Stimulated activated CD4-positive, alpha-beta T cell treated with anti-CD3 and anti-CD28 coated beads, Interleukin-15, amount 100 ng/mL, for 48 hours (primary cell): ENCODE data around the gene DPYSL3.

ENCODE experiments used
- DNase-seq, 2 donors: peaks; one replicate each; pipeline ENCODE4 v3.0.0-alpha.2; 2020; ENCODE audit warnings: low read depth in 2 of 2

DPYSL3 gene

DNA sequence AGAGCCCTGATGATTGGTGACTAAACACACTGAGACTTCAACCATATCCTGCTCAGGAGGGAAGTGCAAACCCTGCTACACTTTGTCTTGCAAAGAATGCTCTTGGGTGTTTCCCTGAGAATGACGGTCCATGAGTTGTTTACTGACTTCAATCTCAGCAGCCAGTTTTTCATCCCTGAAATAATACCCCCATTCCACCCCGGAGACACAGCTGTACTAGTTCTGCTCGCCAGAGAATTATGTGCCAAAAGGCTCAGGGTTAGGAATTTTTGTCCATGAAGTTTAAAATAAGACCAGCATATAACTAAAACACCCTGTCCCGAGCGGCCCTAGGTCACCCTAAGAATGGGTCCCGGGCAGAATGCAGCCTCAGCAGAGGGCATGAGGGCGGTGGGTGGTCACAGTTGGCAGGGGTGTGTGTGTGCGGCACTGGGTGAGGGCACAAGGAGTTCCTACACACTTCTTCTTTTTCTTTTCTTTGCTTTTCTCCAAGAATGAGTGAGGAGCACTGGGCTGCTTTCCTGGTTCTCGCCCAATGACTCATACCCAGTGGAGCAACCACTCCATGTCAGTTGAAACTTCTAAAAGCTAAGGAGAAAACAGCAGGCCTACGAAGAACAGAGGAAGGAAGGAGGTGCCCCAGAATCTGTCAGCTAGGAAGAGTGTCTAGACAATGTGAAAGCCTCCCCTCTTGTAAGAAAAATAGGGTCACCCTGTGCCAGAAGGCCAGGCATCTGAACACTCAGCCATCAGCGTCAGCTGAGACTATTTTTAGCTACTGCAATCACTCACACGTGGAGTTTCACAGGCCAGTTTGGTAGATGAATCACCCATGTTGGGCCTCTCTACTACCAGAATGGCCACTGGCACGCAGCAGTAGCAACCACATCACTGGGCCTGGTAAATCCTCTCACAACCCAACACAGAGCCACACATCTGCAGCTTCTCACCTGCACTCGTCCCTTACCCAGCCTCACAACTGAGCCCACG lies 105.9 kb downstream of the DPYSL3 start:
- DNase-seq, result no peak

DNA sequence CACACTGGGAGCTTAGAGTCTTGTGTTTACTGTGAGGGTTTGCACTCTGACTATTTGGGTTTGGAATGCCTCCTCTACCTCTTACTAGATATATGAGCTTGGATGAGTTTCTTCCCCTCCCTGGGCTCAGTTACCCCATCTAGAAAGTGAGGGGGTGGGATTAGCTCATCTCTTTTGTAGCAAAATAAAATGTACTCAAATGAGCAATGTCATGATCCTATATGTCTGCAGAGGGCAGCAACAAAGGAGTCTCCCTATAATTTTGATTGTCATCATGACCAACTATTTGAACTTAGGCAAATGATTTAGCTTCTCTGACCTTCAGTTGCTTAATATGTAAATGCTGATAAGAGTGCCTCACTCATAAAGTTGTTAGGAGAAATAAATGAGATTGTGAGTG lies 109.0 kb downstream of the DPYSL3 start:
- DNase-seq, result no peak

DNA sequence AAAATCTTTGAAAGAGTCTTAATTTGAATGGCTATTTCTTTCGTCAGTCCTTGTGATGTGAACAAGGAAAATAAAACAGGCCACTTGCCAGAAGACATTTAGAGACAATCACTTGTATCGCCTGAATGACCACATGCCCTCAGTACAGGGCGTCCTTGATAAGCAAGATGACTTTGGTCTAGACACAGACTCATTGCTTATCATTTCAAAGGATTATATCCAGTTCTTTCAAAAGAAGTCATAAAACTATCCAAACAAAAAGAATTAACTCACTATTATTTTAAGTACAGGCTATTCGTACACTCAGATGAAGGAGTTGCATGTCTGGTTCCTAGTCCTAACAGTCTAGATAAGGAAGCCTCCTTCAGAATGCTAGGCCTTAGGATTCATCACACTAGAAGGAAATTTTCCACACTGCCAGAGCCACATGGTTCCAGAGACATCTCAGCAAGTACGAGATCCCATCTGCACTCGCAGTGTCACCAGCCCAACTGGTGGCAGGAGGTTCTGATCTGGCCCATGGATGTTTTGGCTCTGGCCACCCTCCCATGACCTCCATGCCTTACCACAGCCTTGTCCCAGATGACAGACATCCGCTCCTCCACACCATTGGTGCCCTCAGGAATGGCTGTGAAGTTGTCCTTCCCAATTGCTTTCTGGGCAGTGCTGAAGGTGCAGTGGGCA lies 109.6 kb downstream of the DPYSL3 start:
- no peak for DNase-seq

DNA sequence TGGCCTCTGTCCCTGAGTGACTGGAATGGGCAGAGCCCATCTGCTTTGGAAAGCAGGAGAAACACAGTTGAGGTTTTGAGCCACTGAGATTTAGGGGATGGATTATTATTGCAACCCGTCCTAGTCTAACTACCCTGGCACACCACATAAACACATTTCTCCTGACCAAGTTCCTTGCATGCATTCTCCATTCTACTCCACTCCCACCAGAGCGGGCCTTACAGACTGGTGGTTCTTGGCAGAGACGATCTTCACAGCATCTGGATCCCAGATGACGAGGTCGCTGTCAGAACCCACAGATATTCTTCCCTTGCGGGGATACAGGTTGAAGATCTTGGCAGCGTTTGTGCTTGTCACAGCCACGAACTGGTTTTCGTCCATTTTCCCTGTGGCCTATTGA lies 111.0 kb downstream of the DPYSL3 start:
- no peak for DNase-seq

DNA sequence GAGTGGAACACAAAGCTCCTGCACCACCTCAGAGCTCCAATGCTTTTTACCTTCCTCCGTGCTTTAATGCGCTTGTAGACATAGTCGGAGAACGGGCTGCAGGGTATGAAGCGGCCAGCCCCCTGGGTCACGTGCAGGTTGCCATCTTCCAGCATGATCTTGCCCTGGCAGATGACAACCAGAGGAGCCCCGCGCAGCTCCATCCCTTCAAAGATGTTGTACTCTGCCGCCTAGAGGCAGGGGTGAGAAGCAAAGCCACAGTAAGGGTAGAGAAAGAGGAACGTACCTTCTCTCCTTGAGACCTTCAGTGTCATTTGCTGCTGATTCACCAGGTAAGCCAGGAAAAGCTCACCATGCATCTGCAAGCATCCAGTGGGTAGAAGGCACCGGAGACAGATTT lies 112.3 kb downstream of the DPYSL3 start:
- DNase-seq, result no peak

DNA sequence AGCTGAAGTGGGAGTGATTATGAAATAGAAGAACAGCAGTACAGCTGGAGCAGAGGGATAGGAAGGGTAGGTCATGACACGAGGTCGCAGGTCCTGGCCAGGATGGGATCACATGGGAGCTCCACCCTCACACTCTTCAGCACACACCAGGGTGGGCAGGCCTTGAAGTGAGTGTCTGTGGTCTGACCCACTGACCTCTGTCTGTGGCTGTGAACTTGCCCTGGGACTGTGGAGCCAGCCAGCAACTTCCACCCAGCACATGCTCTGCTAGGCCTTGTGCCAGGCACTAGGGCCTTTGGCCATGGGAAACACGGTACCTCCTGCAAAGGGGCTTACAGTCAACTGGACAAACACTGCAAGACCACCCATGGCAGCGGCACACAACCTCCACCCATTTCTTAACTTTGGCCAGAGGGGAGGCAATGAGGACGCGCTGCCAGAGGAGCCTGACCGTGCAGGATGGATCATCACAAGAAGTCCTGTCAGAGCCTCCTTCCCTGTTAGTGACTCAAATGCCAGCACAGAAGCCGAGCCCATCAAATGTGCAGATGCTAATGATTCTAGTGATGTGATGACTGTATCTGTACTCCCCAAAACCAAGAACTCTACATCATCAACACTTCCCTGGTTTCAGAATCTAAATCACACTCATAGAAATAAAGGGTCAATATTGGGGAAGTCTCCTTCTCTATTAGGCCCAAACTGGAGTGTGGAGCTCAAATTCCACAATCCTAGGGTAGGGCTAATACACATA lies 113.6 kb downstream of the DPYSL3 start:
- DNase-seq, result no peak

DNA sequence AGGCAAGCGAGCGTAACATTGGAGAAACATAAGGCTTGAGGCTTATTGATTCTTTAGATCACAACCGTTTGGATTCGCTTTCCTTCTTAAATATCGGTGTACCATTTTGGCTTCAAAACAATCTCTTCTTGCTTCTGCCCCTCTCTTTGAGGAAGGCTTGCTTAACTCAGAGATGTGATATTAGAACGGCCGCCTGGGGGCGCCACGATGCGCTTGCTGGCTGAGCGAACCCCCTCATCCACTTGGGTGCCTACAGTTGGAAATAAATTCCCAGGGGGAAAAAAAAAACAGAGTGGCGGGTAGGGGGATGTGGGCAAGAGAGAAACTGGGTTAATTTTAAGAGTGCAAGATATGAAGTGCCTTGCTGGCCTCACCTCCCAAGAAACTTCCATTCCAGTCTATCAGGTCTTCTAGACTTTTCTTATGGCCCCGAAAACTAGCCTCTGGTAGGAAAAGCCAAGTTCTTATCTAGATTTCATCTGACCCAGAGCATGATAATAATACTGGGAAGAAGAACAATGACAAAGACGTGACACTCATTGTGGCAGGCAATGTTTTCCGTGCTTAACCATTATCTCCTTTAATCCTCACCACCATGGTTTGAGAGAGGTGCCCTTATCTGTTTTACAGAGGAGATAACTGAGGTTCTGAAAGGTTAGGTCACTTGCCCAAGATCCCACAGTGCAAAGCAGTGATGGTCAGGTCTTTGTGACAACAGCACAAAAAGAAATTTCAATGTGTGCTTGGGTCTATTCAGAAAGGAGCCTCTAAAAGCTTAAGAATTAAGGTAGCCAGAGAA lies 115.8 kb downstream of the DPYSL3 start:
- DNase-seq, result no peak

DNA sequence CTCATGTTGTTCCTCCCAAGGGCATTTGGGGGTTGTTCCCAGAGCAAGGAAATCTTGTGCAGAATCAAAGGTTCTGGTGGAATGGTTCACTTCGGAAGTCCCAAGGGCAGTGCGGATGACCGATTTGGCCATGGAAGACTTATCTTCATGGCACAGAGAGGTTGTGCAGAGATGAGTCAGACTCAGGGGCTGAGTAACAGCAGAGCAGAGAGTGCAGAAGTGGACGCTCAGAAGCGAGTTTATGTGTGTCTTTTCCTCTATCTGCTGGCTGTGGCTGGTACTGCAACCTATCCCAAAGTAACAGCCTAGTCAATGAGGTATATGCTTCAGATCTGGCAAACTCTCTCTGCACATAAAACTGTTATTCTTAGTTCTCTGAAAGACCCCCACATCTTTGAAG lies 118.1 kb downstream of the DPYSL3 start:
- no peak for DNase-seq

DNA sequence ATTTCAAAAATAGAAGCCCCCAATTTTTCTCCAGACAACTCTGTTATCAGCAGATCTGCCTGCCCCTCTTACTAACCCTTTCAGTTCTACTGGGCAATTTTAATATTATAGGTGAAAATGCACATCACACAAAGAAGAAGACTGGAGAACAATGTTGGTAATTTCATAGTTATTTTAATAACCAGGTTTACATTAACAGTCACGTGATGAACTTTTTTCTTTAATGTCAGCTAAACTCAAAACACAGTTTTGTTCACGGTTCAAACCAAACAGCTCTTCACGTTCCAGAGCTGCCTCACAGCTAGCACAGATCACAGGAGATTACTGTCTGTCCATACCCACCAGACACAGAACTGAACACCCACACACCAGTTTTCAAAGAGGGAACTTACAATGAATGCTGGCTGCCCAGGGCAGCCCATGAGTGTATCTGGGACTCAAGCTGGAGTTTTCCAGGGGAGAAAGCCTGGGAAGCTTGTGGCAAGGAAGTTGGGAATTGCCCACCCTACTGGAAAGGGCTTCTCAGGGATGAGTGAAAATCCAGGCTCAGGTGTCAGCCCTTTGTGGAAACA lies 119.1 kb downstream of the DPYSL3 start:
- DNase-seq, result no peak

DNA sequence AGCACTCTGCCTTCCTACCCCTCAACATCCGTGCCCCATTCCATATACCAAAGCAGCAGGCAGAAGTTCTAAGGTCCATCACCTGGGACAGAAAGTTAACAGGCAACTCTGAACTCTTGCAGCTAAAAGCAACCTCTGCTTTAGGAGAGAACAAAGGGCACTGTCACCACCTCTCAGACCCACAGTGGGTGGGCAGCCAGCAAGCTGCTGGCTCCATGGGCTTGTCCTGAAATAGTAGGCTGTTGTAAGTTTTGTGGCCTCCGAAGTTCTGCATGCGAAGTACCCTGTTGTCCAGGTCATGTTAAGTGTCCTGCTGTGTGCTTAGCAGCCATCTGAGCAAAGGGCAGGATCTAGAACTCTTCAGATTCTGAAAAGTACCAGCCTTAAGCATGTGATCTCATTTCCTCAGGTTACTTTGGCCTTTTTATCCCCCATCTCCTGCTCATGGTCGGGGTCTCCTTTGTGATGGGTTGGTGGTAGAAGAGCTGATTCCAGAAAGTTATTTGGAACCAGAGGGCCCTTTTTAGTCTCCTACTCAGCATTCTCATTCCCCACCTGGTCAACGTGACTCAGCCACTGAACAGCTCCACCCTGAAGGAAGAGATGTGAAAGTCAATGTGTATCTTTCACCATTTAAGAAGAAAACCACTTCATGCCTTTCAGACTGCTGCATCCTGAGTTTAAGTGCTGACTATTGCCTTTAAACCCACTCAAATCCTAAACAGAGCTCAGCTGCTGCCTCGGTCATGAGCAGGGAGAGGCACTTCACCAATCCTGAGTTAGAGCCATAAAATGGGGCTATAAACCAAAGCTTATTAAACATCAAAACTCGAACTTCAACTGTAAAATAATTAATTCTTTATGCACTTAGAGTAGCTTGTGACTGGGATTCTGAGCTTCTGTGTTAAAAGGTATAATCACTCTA lies 121.4 kb downstream of the DPYSL3 start:
- DNase-seq, result no peak

DNA sequence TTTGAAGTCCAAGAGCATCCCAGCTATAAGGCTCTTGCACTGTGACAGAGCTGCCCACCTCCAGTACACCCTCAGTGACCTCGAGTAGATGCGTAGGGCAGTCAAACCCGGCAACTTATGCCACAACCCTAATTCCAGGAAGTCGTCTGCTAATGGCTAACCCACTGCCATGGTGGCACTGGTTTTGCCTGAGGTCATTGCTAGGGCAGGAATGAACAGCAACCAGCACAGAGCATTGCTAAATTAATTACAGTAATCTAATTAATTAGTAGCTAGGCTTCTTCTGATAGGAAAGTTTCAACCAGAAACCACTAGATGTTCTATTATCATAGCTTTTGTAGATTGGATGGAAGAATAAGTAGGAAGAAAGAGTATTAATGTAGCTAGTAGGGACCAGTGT lies 122.8 kb downstream of the DPYSL3 start:
- no peak for DNase-seq

DNA sequence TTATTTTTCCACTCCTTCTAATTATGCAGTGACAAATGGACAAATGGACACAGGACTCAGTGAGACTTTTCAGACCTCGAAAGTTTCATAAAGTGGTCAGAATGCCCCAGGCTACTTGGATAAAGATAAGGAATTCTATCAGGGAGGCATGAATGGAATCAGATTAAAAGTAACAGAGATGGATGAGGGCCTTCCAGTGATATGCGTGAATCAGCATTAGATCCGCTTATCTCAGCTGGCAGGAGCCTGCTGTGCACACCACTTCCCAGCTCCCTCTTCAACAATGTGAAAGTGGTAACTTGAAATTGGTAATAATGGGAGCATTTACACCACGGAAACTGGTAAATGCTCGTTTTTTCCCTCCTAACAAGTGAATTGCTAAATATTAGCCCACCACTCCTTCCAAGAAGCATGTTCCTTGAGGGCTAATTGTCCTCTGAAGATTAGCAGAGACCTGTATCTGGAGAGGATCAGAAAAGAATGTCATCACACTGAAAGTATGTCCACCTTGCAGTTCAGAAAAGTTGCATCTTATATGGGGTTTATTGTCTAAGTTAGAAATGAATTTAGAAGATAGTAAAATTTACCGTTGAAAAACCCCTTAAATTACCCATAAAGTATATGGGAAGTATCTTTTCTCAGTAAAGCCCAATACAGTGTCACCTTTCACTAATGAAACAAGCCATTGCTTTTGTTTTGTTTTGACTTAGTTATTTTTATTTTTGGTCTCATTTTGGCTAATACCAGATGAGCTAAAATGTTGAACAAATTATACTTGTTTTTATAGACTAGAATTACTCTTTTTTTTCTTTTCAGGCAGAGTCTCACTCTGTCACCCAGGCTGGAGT lies 125.3 kb downstream of the DPYSL3 start:
- no peak for DNase-seq

DNA sequence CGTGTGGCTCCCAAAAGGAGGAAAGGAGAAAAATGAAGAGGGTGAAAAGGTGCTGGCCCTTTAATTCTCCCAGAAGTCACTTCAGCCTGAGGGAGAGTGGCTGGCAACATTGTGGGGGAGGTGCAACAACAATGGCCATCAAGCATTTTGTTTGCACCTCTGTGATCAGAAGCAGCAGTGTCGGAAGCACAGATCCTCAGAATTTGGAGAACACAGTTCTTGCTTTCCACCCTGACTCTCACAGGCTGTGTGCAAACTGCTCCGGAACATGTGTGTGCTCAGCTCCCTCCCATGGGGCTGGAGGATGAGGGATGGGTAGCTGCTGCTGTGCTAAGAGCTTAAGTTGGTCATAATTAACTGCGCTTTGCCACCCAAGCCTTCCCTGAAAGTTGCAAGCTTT lies 127.1 kb downstream of the DPYSL3 start:
- DNase-seq, result no peak

DNA sequence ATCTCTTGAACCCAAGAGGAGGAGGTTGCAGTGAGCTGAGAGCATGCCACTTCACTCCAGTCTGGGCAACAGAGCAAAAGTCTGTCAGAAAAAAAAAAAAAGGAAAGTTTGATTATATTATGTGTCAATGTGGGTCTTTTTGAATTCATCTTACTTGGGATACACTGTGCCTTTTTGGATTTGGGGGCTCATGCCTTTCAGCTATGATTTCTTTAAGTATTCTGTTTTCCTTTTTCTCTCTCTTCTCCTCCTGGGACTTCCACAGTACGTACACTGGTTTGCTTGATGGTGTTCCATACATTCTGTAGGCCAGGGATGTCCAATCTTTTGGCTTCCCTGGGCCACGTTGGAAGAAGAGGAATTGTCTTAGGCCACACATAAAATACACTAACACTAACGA lies 128.3 kb downstream of the DPYSL3 start:
- DNase-seq, result no peak

DNA sequence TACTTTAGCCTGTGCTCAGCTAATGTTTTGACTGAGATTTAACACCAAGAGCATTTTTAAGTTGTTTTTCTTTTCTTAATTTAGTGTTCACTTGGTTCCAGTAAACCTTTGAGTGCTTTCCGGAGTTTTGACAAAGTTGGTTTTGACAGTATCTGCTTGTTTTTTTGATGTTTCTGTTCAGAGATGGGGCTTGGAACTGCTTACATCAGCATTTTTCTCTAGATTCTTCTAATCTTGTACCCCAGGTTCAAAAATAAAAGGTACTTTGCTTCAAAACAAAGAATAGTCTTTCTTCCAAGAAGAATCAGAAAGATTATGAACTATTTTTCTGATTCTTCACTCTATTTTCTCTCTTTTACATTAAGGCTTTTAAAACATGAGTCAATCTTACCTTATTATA lies 132.2 kb downstream of the DPYSL3 start:
- DNase-seq, result no peak

DNA sequence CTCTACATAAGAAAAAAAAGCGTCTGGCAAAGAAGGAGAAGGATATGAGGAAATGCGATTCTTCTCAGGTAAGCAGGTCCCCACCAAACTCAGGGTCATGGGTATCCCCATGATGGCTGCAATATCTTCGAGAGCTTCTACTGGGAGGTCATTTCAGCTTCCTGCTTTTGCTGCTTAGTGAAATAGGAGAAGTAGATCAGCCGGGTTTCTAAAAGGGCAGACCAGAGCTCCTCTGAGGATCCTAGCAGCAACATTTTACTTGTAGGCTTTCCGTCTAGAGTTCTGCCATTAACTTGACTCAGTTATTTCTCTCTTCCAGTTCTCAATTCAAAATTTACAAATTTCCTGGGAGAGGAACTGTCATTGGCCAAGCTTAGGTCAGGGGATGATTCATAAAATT lies 134.7 kb downstream of the DPYSL3 start:
- no peak for DNase-seq

DNA sequence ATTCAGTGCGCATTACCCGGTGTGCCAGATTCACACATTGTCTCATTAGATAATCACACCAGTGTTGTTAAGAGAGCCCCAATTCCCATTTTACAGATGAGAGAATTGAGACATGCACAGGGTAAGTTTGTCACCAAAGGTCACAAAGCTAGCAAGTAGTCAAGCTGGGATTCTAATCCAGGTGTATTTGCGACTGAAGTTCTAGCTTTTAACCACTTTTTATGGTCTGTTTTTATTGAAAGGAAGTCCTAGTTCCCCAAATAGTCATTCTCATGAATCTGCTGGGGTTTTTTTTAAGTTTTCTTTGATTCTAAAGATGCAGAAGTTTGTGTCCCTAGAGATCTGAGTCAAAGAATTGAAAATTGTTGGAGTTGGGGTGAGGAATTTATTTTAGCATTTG lies 136.5 kb downstream of the DPYSL3 start:
- DNase-seq, result no peak

DNA sequence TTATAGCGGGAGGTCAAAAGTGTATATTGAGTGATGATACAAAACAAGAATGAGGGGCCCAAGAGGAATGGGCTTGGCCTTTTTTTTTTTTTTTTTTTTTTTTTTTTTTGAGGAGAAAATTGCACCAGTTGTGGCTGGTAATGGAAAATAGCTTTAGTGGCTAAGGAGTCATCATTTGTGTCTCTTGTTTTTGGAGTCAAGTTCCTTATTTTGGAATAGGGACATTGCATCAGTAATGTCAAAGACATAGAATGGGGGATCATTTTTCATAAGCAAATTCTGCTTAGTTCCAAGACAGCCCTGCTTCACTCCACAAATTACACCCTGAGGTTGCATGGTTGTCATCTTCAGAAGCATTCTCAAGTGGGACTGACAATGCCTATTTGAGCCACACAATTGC lies 137.7 kb downstream of the DPYSL3 start:
- no peak for DNase-seq

DNA sequence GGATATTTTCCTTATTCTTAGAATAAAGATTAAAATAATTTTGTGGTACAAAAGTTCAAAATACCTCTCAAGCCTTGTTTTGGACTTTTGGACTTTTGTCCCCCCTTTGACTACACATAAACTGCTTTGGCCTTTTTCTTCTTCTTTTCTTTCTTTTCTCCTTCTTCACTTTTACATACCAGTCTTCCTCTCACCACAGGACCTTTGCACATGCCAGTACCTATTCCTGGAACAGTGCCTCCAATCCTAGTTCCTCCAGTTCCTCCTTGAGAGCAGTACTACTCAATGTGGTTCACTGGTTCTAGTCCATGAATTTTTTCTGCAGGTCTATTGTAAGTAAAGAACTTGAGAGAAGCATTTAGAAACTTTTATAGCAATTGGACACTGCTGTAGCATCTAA lies 138.6 kb downstream of the DPYSL3 start:
- DNase-seq, result no peak
